H9 (cell line): ENCODE data around the gene ANKRD12. TPM values are rescaled to one million over a fixed set of nuclear protein-coding genes. Genes with fewer than 3 reads are reported as not detected.

Experiments
- DNase-seq: peaks from one replicate; pipeline ENCODE4 v3.0.0-alpha.2; 2017
- H2AFZ ChIP-seq: one replicate; pipeline ENCODE4 v1.6.1; 2013; ENCODE audit warnings: mild to moderate bottlenecking, low read length, control low read depth, moderate library complexity
- H2AK5ac ChIP-seq: 2 replicates; pipeline ENCODE4 v1.6.1; 2013; ENCODE audit warnings: low read length, control low read depth, mixed read lengths; ENCODE audit not compliant: insufficient read length
- H2BK120ac ChIP-seq: one replicate; pipeline ENCODE4 v1.6.1; 2013; ENCODE audit warnings: low read depth, mild to moderate bottlenecking, low read length, control low read depth, inconsistent platforms; ENCODE audit not compliant: poor library complexity, severe bottlenecking
- H2BK12ac ChIP-seq: 2 replicates; pipeline ENCODE4 v1.6.1; 2013; ENCODE audit warnings: low read length, control low read depth, mixed read lengths, low read depth; ENCODE audit not compliant: insufficient read length
- H2BK15ac ChIP-seq: 2 replicates; pipeline ENCODE4 v1.6.1; 2013; ENCODE audit warnings: low read depth, low read length, control low read depth
- H2BK20ac ChIP-seq: one replicate; pipeline ENCODE4 v1.6.1; 2013; ENCODE audit warnings: low read depth, mild to moderate bottlenecking, low read length, control low read depth, inconsistent platforms; ENCODE audit not compliant: poor library complexity, severe bottlenecking
- H2BK5ac ChIP-seq: 2 replicates; pipeline ENCODE4 v1.6.1; 2013; ENCODE audit warnings: low read length, control low read depth, mixed read lengths; ENCODE audit not compliant: insufficient read length
- H3K14ac ChIP-seq: 2 replicates; pipeline ENCODE4 v1.6.1; 2013; ENCODE audit warnings: low read length, control low read depth; ENCODE audit not compliant: insufficient read depth
- H3K18ac ChIP-seq: 2 replicates; pipeline ENCODE4 v1.6.1; 2013; ENCODE audit warnings: low read depth, mild to moderate bottlenecking, mixed read lengths, low read length, control low read depth; ENCODE audit not compliant: insufficient read length
- H3K23ac ChIP-seq: 2 replicates; pipeline ENCODE4 v1.6.1; 2013; ENCODE audit warnings: low read length, control low read depth, mixed read lengths, low read depth; ENCODE audit not compliant: insufficient read length
- H3K23me2 ChIP-seq: 2 replicates; pipeline ENCODE4 v1.6.1; 2013; ENCODE audit warnings: low read depth, mild to moderate bottlenecking, mixed read lengths, low read length, control low read depth; ENCODE audit not compliant: insufficient read length, poor library complexity, severe bottlenecking
- H3K27ac ChIP-seq: 2 replicates; pipeline ENCODE4 v1.5.1; 2013; ENCODE audit warnings: low read length, control low read depth, mixed read lengths, low read depth; ENCODE audit not compliant: insufficient read length
- H3K27me3 ChIP-seq: 2 replicates; pipeline ENCODE4 v1.6.1; 2013; ENCODE audit warnings: low read length, control low read depth, inconsistent platforms; ENCODE audit not compliant: insufficient read depth
- H3K4ac ChIP-seq: 2 replicates; pipeline ENCODE4 v1.6.1; 2013; ENCODE audit warnings: low read depth, mild to moderate bottlenecking, control low read depth, inconsistent platforms, low read length, moderate library complexity
- H3K4me1 ChIP-seq: 2 replicates; pipeline ENCODE4 v1.6.1; 2013; ENCODE audit warnings: low read length, control low read depth, inconsistent platforms; ENCODE audit not compliant: insufficient read depth
- H3K4me2 ChIP-seq: 2 replicates; pipeline ENCODE4 v1.6.1; 2013; ENCODE audit warnings: low read length, control low read depth, mixed read lengths; ENCODE audit not compliant: insufficient read length, insufficient read depth
- H3K56ac ChIP-seq: 2 replicates; pipeline ENCODE4 v1.6.1; 2013; ENCODE audit warnings: low read depth, mild to moderate bottlenecking, mixed read lengths, low read length, control low read depth; ENCODE audit not compliant: insufficient read length
- H3K79me1 ChIP-seq: 2 replicates; pipeline ENCODE4 v1.6.1; 2013; ENCODE audit warnings: low read depth, mild to moderate bottlenecking, moderate library complexity, low read length, control low read depth, inconsistent platforms; ENCODE audit not compliant: insufficient read depth, poor library complexity, severe bottlenecking
- H3K79me2 ChIP-seq: 2 replicates; pipeline ENCODE4 v1.6.1; 2013; ENCODE audit warnings: low read length, control low read depth, inconsistent platforms; ENCODE audit not compliant: insufficient read depth
- H3K9ac ChIP-seq: 2 replicates; pipeline ENCODE4 v1.6.1; 2013; ENCODE audit warnings: low read length, control low read depth, mixed read lengths; ENCODE audit not compliant: insufficient read length; ENCODE audit errors: extremely low read depth
- H3K9me3 ChIP-seq: one replicate; pipeline ENCODE4 v1.6.1; 2013; ENCODE audit warnings: low read depth, low read length, inconsistent platforms; ENCODE audit not compliant: control insufficient read depth
- H3T11ph ChIP-seq: one replicate; pipeline ENCODE4 v1.6.1; 2013; ENCODE audit warnings: mild to moderate bottlenecking, low read length, control low read depth, inconsistent platforms
- H4K20me1 ChIP-seq: one replicate; pipeline ENCODE4 v1.6.1; 2013; ENCODE audit not compliant: control insufficient read depth, insufficient read length, insufficient read depth
- H4K5ac ChIP-seq: 2 replicates; pipeline ENCODE4 v1.6.1; 2013; ENCODE audit warnings: low read depth, mild to moderate bottlenecking, mixed read lengths, low read length, control low read depth; ENCODE audit not compliant: insufficient read length
- H4K8ac ChIP-seq: replicated peaks from 2 replicates; pipeline ENCODE4 v1.6.1; 2013; ENCODE audit warnings: low read length, control low read depth, mixed read lengths, low read depth; ENCODE audit not compliant: insufficient read length
- H4K91ac ChIP-seq: 2 replicates; pipeline ENCODE4 v1.6.1; 2013; ENCODE audit warnings: low read depth, mild to moderate bottlenecking, moderate library complexity, mixed read lengths, low read length, control low read depth; ENCODE audit not compliant: insufficient read length
- H3K27ac Mint-ChIP-seq, 3 experiments: 2 replicates in 2 of 3; 3 replicates in 1 of 3; pipeline ENCODE4 v1.8.0; 2020 to 2021; ENCODE audit warnings: mixed read lengths in 3 of 3, mild to moderate bottlenecking in 1 of 3, moderate library complexity in 1 of 3
- H3K27me3 Mint-ChIP-seq: 2 replicates; pipeline ENCODE4 v1.8.0; 2021; ENCODE audit warnings: low read depth, mild to moderate bottlenecking, moderate library complexity, mixed read lengths
- H3K36me3 Mint-ChIP-seq, 3 experiments: 2 replicates in 2 of 3; 3 replicates in 1 of 3; pipeline ENCODE4 v1.8.0; 2020 to 2021; ENCODE audit warnings: low read depth in 3 of 3, mixed read lengths in 3 of 3; ENCODE audit not compliant: insufficient read depth in 1 of 3
- H3K4me1 Mint-ChIP-seq, 2 experiments: 2 replicates each; pipeline ENCODE4 v1.8.0; 2020; ENCODE audit warnings: mixed read lengths in 2 of 2
- H3K4me3 Mint-ChIP-seq, 2 experiments: 2 replicates in 1 of 2; 3 replicates in 1 of 2; pipeline ENCODE4 v1.8.0; 2020 to 2021; ENCODE audit warnings: mild to moderate bottlenecking in 2 of 2, mixed read lengths in 2 of 2, moderate library complexity in 1 of 2
- H3K9me3 Mint-ChIP-seq, 2 experiments: 2 replicates in 1 of 2; 3 replicates in 1 of 2; pipeline ENCODE4 v1.8.0; 2020; ENCODE audit warnings: mild to moderate bottlenecking in 2 of 2, mixed read lengths in 2 of 2, moderate library complexity in 1 of 2
- CTCF ChIP-seq: fragments of 200-600 bp; sonication (generic); conservative IDR thresholded peaks from 3 replicates; pipeline ENCODE4 v1.8.0; 2021; ENCODE audit warnings: antibody characterized with exemption, mild to moderate bottlenecking
- WGBS: extraction: QIAGEN DNeasy Blood & Tissue Kit; methylation state at CpG from one replicate; pipeline ENCODE4 v1.1.7; 2013; ENCODE audit warnings: missing lambda C conversion rate, low lambda C conversion rate, mixed read lengths; ENCODE audit not compliant: insufficient read length; ENCODE audit errors: extremely low coverage; 5-methylcytosine and 5-hydroxymethylcytosine counted together
- total RNA-seq: library from RNA; stranded (reverse); gene quantifications from 2 replicates; pipeline ENCODE4 v1.2.1, GENCODE V29; 2021

ANKRD12 gene
- total RNA-seq, 1 experiment from 2014 or later = 38.9 TPM

- Histone ChIP-seq H3K56ac (no peak overlapping the region), H4K8ac (no peak overlapping the region), H3K27me3 (no peaks in the 10 kb centered on the region), H2BK5ac (no peak overlapping the region), H3K79me2 (no peaks in the 10 kb centered on the region), H3K23ac (no peak overlapping the region), H3K18ac (no peak overlapping the region), H3K9me3 (no peaks in the 10 kb centered on the region), H2BK20ac (no peak overlapping the region), H3K4me1 (no peaks in the 10 kb centered on the region), H4K5ac (no peak overlapping the region), H3K23me2 (no peaks in the 10 kb centered on the region), H2BK120ac (no peak overlapping the region), H3K4me2 (no peak overlapping the region), H3T11ph (no peak overlapping the region), H2AK5ac (no peak overlapping the region), H4K91ac (no peak overlapping the region), H2BK15ac (no peak overlapping the region), H2BK12ac (no peak overlapping the region), H3K9ac (no peak overlapping the region), H4K20me1 (no peaks in the 10 kb centered on the region), H2AFZ (no peak overlapping the region), H3K27ac (no peak overlapping the region), H3K14ac (no peak overlapping the region), H3K4ac (no peak overlapping the region), H3K79me1 (no peaks in the 10 kb centered on the region)
- H3K27me3 Mint-ChIP-seq = no peaks in the 10 kb centered on the region
- TF ChIP-seq CTCF = no peak
- H3K4me3 Mint-ChIP-seq = no peak overlapping the region
- H3K4me1 Mint-ChIP-seq = 0 out of 4 replicates have a peak, but pooled peaks cover 0 to 1% of the 10 kb centered on the region in 2 experiments
- DNase-seq = no peak
- no CpG with 5 or more reads among the region's 1 CpG for WGBS
- H3K36me3 Mint-ChIP-seq = peaks cover 13 to 15% (median 14%) of the 10 kb centered on the region in 3 experiments
- H3K27ac Mint-ChIP-seq = no peak overlapping the region
- peaks cover 8 to 9% of the 10 kb centered on the region in 2 experiments for H3K9me3 Mint-ChIP-seq
These were observed 38.5 kb downstream of the ANKRD12 start for GRCh38 chr18:9175115-9175514.
